BLaER1 (cell line): Measurements from ENCODE around the gene TMA7B.

Experiments
- H3K27ac ChIP-seq: shearing (Covaris generic); formaldehyde crosslinking; 2 replicates; pipeline ENCODE4 v1.8.1; 2022
- H3K27me3 ChIP-seq: shearing (Covaris generic); formaldehyde crosslinking; 2 replicates; pipeline ENCODE4 v1.8.1; 2022
- H3K36me3 ChIP-seq: shearing (Covaris generic); formaldehyde crosslinking; 2 replicates; pipeline ENCODE4 v1.8.1; 2022
- H3K4me1 ChIP-seq: shearing (Covaris generic); formaldehyde crosslinking; 2 replicates; pipeline ENCODE4 v1.8.1; 2022
- H3K4me2 ChIP-seq: shearing (Covaris generic); formaldehyde crosslinking; 2 replicates; pipeline ENCODE4 v1.8.1; 2022
- H3K4me3 ChIP-seq: shearing (Covaris generic); formaldehyde crosslinking; 2 replicates; pipeline ENCODE4 v1.8.1; 2022
- H3K9ac ChIP-seq: shearing (Covaris generic); formaldehyde crosslinking; 2 replicates; pipeline ENCODE4 v1.8.1; 2022
- H3K9me3 ChIP-seq: shearing (Covaris generic); formaldehyde crosslinking; 2 replicates; pipeline ENCODE4 v1.8.1; 2022
- H4K20me1 ChIP-seq: shearing (Covaris generic); formaldehyde crosslinking; 2 replicates; pipeline ENCODE4 v1.8.1; 2022
- Cebpa-rat ChIP-seq: shearing (Covaris generic); IDR thresholded peaks from 2 replicates; pipeline ENCODE4 v1.8.1; 2022

Gene TMA7B

DNA sequence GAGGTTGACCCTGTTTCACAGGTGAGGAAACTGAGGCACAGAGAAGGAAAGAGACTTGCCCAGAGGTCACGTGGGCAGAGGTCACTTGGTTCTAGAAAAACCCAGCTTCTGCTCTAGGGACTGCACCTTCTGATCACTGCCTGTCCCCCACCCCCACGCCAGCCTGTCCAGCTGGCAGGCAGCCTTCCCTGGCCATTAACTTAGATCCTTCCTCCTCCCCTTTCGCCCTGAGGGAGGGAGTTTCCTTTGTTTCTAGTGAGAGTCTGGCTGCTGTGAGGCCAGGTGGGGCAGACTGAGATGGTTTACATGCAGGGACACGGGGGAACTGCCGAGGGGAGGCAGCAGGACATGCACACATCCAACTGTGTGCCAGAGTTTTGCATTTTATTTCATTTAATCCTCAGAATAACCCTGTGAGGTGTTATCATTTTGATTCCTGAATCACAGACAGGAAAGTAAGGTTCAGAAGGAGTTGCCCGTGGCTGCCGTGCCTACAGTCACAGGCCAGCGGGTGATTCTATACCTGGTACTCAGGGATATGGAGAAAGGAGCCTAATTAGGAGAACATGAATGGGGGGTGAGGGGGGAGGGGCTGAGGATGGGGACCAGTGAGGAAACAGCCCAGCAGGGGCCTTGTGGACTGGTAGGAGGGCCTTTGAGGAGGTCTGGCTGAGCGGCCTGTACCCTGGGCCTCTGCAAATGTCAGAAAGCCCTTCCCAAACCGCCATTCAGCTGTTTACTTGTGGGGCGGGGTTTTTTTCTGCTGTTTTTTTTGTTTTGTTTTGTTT, 37.9 kb downstream of the TMA7B start:
- H3K9me3 ChIP-seq, result no peaks in the 10 kb centered on the region; the same call in 1 of the 2 replicates
- H3K27ac ChIP-seq, result no peak overlapping the region
- H3K4me2 ChIP-seq, result no peak overlapping the region
- H4K20me1 ChIP-seq, result no peaks in the 10 kb centered on the region
- H3K4me3 ChIP-seq, result no peak overlapping the region
- no peak for TF ChIP-seq Cebpa-rat
- no peak overlapping the region for H3K9ac ChIP-seq
- peaks cover 20% of the 10 kb centered on the region for H3K4me1 ChIP-seq
- H3K36me3 ChIP-seq, result no peaks in the 10 kb centered on the region
- H3K27me3 ChIP-seq, result peaks cover 24% of the 10 kb centered on the region

DNA sequence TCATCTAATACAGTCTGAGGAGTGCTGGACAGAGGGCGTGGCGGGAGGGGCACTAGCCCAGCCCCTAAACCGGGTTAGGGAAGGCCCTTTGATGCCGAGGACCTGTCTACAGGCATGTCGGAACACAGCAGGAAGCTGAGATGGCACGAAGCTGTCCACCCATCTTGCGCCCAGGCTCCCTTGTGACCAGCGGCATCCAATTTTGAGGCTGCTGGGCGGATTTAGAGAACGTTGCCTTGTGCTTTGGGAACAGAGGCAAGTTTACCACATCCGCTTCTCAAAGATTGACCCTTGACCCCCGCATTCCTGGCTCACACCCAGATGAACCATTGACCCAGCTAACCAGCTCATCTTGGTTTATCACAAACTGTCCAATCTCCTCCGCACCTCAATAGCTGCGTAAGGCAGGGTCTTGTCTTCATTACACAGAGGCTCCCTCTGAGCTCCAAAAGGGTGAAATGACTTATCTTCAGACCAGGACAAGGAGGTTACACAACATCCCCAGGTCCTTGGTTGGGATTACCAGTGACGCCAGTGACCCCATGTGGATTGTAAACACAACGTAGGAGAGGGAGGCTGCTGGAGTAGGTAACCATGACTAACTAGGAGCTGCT, 39.1 kb downstream of the TMA7B start:
- Histone ChIP-seq H3K27me3 (peaks cover 19% of the 10 kb centered on the region), H3K4me3 (no peak overlapping the region), H3K36me3 (no peaks in the 10 kb centered on the region), H3K4me1 (peaks cover 15% of the 10 kb centered on the region), H3K27ac (no peak overlapping the region), H4K20me1 (no peaks in the 10 kb centered on the region), H3K9me3 (no peaks in the 10 kb centered on the region; the same call in 1 of the 2 replicates), H3K4me2 (no peak overlapping the region), H3K9ac (no peak overlapping the region)
- no peak for TF ChIP-seq Cebpa-rat

DNA sequence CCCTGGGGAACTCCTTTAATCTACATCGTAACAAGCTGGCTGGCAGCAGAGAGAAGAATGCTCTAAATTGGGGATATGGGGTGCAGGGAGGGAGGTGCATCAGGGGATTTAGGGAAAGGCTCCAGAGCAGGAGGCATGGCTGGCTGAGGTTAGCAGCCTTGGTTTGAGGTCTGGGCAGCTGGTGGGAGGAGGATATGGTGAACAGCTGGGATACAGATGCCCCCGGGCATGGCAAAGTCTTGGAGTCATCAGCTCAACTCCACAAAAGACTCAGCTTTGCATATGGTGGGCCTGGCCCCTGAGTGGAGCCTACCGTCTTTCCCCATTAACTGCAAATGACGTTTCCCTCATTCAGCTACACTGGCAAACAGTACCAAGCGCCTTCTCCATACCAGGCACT, 40.0 kb downstream of the TMA7B start:
- Histone ChIP-seq H3K4me3 (no peak overlapping the region), H3K9ac (no peak overlapping the region), H3K9me3 (no peaks in the 10 kb centered on the region; the same call in 1 of the 2 replicates), H3K27me3 (peaks cover 9% of the 10 kb centered on the region), H3K4me1 (peaks cover 15% of the 10 kb centered on the region), H3K36me3 (no peaks in the 10 kb centered on the region), H3K27ac (no peak overlapping the region), H3K4me2 (no peak overlapping the region), H4K20me1 (no peaks in the 10 kb centered on the region)
- no peak for TF ChIP-seq Cebpa-rat

- Histone ChIP-seq H3K36me3 (no peaks in the 10 kb centered on the region), H3K4me2 (no peak overlapping the region), H3K4me3 (no peak overlapping the region), H3K9ac (no peak overlapping the region), H4K20me1 (no peaks in the 10 kb centered on the region), H3K4me1 (peaks cover 24% of the 10 kb centered on the region), H3K27ac (no peak overlapping the region), H3K27me3 (0 out of 2 replicates have a peak, but pooled peaks cover under 1% of the 10 kb centered on the region), H3K9me3 (no peaks in the 10 kb centered on the region)
- no peak for TF ChIP-seq Cebpa-rat
These were observed 40.9 kb downstream of the TMA7B start for GRCh38 chr22:40001106-40001505.

- Histone ChIP-seq H3K27me3 (no peaks in the 10 kb centered on the region), H3K4me1 (peaks cover 33% of the 10 kb centered on the region), H3K36me3 (no peaks in the 10 kb centered on the region), H3K9ac (no peak overlapping the region), H3K4me3 (no peak overlapping the region), H4K20me1 (no peaks in the 10 kb centered on the region), H3K27ac (no peak overlapping the region), H3K4me2 (no peak overlapping the region), H3K9me3 (no peaks in the 10 kb centered on the region)
- no peak for TF ChIP-seq Cebpa-rat
These were observed 41.8 kb downstream of the TMA7B start for GRCh38 chr22:40001800-40002577.

DNA sequence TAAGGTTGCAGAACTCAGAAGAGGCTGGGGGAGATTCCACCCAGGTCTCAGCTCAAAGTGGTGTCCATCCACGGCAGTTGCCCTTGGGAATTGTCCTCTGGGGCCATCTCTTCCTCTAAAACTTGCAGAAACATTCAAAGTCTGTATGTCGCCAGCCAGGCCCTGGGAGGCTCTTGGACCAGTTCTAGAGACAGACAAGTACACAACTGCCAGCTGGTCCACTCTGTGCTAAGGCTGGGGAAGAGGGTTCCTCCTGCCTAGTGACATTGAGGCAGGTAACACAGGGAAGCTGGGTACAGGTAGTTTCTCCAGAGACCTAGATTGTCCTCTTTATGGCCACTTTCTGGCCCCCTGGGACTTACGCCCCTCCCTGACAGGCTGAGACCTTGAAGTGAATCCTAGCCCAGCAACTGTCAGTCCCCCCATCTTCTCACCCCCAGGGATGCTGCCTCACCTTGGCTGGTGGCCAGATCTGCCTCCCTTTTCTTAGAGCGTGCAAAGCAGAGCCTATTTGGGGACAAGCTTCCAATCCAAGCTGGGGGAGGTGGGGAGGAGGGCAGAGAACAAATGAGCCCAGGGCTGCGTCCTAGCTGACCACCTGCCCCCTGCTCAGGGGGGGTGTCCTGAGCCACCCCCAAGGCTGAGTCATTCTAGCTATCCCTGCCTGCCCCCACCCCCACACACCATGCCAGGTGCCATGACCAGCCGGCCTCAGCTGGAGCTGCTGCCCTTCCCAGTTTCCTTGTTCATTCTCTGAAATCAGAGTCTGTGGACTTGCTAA, 42.9 kb downstream of the TMA7B start:
- Histone ChIP-seq H3K4me2 (no peak overlapping the region), H3K9me3 (no peaks in the 10 kb centered on the region), H3K27me3 (no peaks in the 10 kb centered on the region), H3K4me1 (peaks cover 36% of the 10 kb centered on the region), H4K20me1 (no peaks in the 10 kb centered on the region), H3K27ac (no peak overlapping the region), H3K9ac (no peak overlapping the region), H3K4me3 (no peak overlapping the region), H3K36me3 (no peaks in the 10 kb centered on the region)
- no peak for TF ChIP-seq Cebpa-rat

DNA sequence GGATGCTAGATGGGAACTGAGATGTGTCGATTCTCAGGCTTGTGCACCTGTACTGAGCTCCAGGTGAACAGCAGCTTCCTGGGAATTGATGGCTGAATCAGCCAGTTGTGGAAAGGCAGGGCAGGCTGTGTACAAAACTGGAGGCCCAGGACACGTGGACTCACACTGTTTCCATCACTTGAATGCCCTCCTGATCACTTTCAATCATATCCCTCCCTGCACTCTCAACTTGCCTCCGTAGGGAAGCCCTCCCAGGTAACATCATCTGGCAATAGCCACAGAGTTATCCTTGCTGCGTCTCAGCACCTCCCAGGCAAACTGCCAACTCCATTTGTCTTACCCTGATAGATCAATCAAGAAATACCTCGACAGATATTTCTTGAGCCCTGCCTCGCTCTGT, 44.6 kb downstream of the TMA7B start:
- Histone ChIP-seq H3K4me2 (no peak overlapping the region), H3K27ac (no peak overlapping the region), H3K4me1 (peaks cover 37% of the 10 kb centered on the region), H3K4me3 (no peak overlapping the region), H3K9ac (no peak overlapping the region), H3K9me3 (no peaks in the 10 kb centered on the region), H3K36me3 (no peaks in the 10 kb centered on the region), H3K27me3 (no peaks in the 10 kb centered on the region), H4K20me1 (no peaks in the 10 kb centered on the region)
- no peak for TF ChIP-seq Cebpa-rat

GRCh38 chr22:40006641-40007040, 46.4 kb downstream of the TMA7B start:
- H3K4me3 ChIP-seq, result no peak overlapping the region
- peak overlapping the region; percentile 38; the same call in 1 of the 2 replicates for H3K9ac ChIP-seq
- H3K27me3 ChIP-seq, result no peaks in the 10 kb centered on the region
- H3K36me3 ChIP-seq, result no peaks in the 10 kb centered on the region
- peak overlapping the region; percentile 67 for H3K27ac ChIP-seq
- peaks cover 32% of the 10 kb centered on the region for H3K4me1 ChIP-seq
- no peaks in the 10 kb centered on the region for H4K20me1 ChIP-seq
- no peak for TF ChIP-seq Cebpa-rat
- peak overlapping the region; percentile 85 for H3K4me2 ChIP-seq
- no peaks in the 10 kb centered on the region for H3K9me3 ChIP-seq
